Naive thymus-derived CD4-positive, alpha-beta T cell (primary cell): ENCODE measurements around the gene UBFD1. TPM values are rescaled to one million over a fixed set of nuclear protein-coding genes. Genes with fewer than 3 reads are reported as not detected.
A peak's percentile ranks its signal among the peaks of the same experiment; 100 is the strongest.

Source experiments
- ATAC-seq: fragments of 150-1000 bp; cut with Tn5 transposase; 2 replicates; pipeline ENCODE4 v1.10.0; 2021; ENCODE audit warnings: mild to moderate bottlenecking, moderate library complexity
- CTCF ChIA-PET: fragments of 350-600 bp; sonication (Branson Sonifier 250); formaldehyde crosslinking; loops from one replicate; lab custom pipeline; 2021; ENCODE audit warnings: antibody characterized with exemption; lab: Charles Lee
- POLR2A ChIA-PET: fragments of 350-600 bp; sonication (Branson Sonifier 250); formaldehyde crosslinking; loops from one replicate; lab custom pipeline; 2021; ENCODE audit warnings: antibody characterized with exemption, inconsistent platforms; lab: Charles Lee
- DNase-seq, 9 donors: peaks; one replicate each; pipeline versions ENCODE4 v3.0.0 to v3.0.0-alpha.2; 2020 to 2022; ENCODE audit warnings: mixed read lengths in 1 of 9
- H3K27ac ChIP-seq: one replicate; pipeline ENCODE4 v1.7.0; 2013; ENCODE audit warnings: mild to moderate bottlenecking, low read depth, low read length, moderate library complexity
- H3K27me3 ChIP-seq, 2 donors: one replicate each; pipeline ENCODE4 v1.7.0; 2013; ENCODE audit warnings: low read length in 2 of 2, mild to moderate bottlenecking in 2 of 2, moderate library complexity in 2 of 2; ENCODE audit not compliant: control insufficient read depth in 2 of 2, insufficient read depth in 2 of 2
- H3K36me3 ChIP-seq, 3 experiments: 1 replicate in 2 of 3; 2 replicates in 1 of 3; pipeline ENCODE4 v1.7.0; 2013; ENCODE audit warnings: low read length in 3 of 3, mild to moderate bottlenecking in 3 of 3, moderate library complexity in 1 of 3; ENCODE audit not compliant: insufficient read depth in 3 of 3, control insufficient read depth in 2 of 3
- H3K4me1 ChIP-seq, 2 donors: one replicate each; pipeline ENCODE4 v1.7.0; 2013; ENCODE audit warnings: low read length in 2 of 2, mild to moderate bottlenecking in 2 of 2, moderate library complexity in 1 of 2; ENCODE audit not compliant: control insufficient read depth in 2 of 2, insufficient read depth in 2 of 2
- H3K4me3 ChIP-seq: 2 replicates; pipeline ENCODE4 v1.7.0; 2013; ENCODE audit warnings: mild to moderate bottlenecking, low read length
- H3K9me3 ChIP-seq, 3 experiments: 1 replicate in 2 of 3; 2 replicates in 1 of 3; pipeline ENCODE4 v1.7.0; 2013; ENCODE audit warnings: low read length in 3 of 3; ENCODE audit not compliant: control insufficient read depth in 2 of 3
- H3K27ac Mint-ChIP-seq, 9 donors: one replicate each; pipeline ENCODE4 v1.8.0; 2020 to 2022; ENCODE audit warnings: mixed read lengths in 9 of 9, mild to moderate bottlenecking in 8 of 9, moderate library complexity in 5 of 9, inconsistent platforms in 2 of 9
- H3K27me3 Mint-ChIP-seq, 5 donors: one replicate each; pipeline ENCODE4 v1.8.0; 2021 to 2022; ENCODE audit warnings: mixed read lengths in 5 of 5, mild to moderate bottlenecking in 1 of 5
- H3K36me3 Mint-ChIP-seq, 5 donors: one replicate each; pipeline ENCODE4 v1.8.0; 2020 to 2022; ENCODE audit warnings: mixed read lengths in 5 of 5, mild to moderate bottlenecking in 3 of 5, inconsistent platforms in 1 of 5
- H3K4me1 Mint-ChIP-seq, 7 donors: one replicate each; pipeline ENCODE4 v1.8.0; 2020 to 2022; ENCODE audit warnings: mixed read lengths in 7 of 7, mild to moderate bottlenecking in 3 of 7, inconsistent platforms in 1 of 7
- H3K4me3 Mint-ChIP-seq, 10 donors: one replicate each; pipeline ENCODE4 v1.8.0; 2020 to 2022; ENCODE audit warnings: mild to moderate bottlenecking in 10 of 10, mixed read lengths in 10 of 10, moderate library complexity in 6 of 10, inconsistent platforms in 2 of 10
- H3K9me3 Mint-ChIP-seq, 11 donors: one replicate each; pipeline ENCODE4 v1.8.0; 2020 to 2022; ENCODE audit warnings: mixed read lengths in 11 of 11, mild to moderate bottlenecking in 4 of 11, inconsistent platforms in 1 of 11, moderate library complexity in 1 of 11
- intact Hi-C, 2 donors: fragments of 100-400 bp; cut with micrococcal nuclease; formaldehyde crosslinking; loops; one replicate each; pipeline ENCODE4 v1.15.1; 2023
- polyA plus RNA-seq, 2 donors: library from polyadenylated mRNA; unstranded; fragments of 300-500 nt; fragmentation: Illumina TruSeq; gene quantifications; one replicate each; pipeline ENCODE4 v1.2.3, GENCODE V29; 2021
- total RNA-seq, 6 experiments: library from RNA in 5 of 6; stranded (reverse) in 5 of 6; gene quantifications; 1 replicate in 5 of 6; 2 replicates in 1 of 6; pipeline ENCODE4 v1.2.3 and lab custom pipeline; 2021 to 2026

UBFD1 gene
- total and polyA plus RNA-seq, 7 experiments from 2014 or later: 8.3 to 54.4 (median 45.9) TPM

DNA sequence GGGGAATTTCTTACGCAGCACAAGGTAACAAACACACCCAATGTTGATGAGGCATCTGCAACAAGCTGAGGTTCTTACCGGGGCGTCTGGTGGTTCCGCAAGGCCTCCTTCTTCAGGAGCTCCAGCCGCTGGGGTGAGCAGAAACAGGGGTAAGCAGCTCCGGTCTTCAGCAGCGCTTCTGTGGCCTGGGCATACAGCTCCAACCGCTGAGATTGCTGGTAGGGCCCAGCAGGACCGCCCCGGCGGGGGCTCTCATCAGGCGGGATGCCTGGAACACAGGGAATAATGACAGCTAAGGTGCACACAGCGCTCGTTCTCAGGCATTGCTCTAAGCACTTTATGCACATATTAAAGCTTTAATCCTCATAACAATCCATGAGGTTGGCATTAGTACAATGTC lies 13.1 kb upstream of the UBFD1 start:
- POLR2A ChIA-PET: no interaction called here
- Histone ChIP-seq H3K36me3 (peaks cover 0 to 75% (median 4%) of the 10 kb centered on the region in 3 experiments), H3K27ac (no peak overlapping the region), H3K9me3 (no peaks in the 10 kb centered on the region), H3K27me3 (no peaks in the 10 kb centered on the region), H3K4me1 (no peaks in the 10 kb centered on the region), H3K4me3 (no peak overlapping the region)
- ATAC-seq: no peak
- DNase-seq: no peak
- Mint-ChIP-seq H3K4me1 (peaks cover 0 to 2% (median 0%) of the 10 kb centered on the region in 7 donors), H3K9me3 (no peaks in the 10 kb centered on the region), H3K36me3 (peaks cover 0 to 30% (median 15%) of the 10 kb centered on the region in 5 donors), H3K27ac (no peak overlapping the region), H3K27me3 (no peaks in the 10 kb centered on the region), H3K4me3 (no peak overlapping the region)
- intact Hi-C loops: no loop called here
- CTCF ChIA-PET: no interaction called here

GRCh38 chr16:23549938-23550337 lies 7.6 kb upstream of the UBFD1 start:
- H3K27ac Mint-ChIP-seq: no peak overlapping the region
- H3K36me3 Mint-ChIP-seq: peaks cover 0 to 37% (median 15%) of the 10 kb centered on the region in 5 donors
- H3K27me3 ChIP-seq: no peaks in the 10 kb centered on the region
- ATAC-seq: no peak
- no peak for DNase-seq
- peaks cover 4 to 76% (median 16%) of the 10 kb centered on the region in 3 experiments for H3K36me3 ChIP-seq
- intact Hi-C loops: no loop called here
- H3K4me1 ChIP-seq: no peaks in the 10 kb centered on the region
- H3K27me3 Mint-ChIP-seq: no peaks in the 10 kb centered on the region
- H3K27ac ChIP-seq: no peak overlapping the region
- no peaks in the 10 kb centered on the region for H3K9me3 ChIP-seq
- POLR2A ChIA-PET: no interaction called here
- H3K4me3 ChIP-seq: no peak overlapping the region
- H3K4me1 Mint-ChIP-seq: peaks cover 0 to 7% (median 0%) of the 10 kb centered on the region in 7 donors
- peaks cover 0 to 2% (median 0%) of the 10 kb centered on the region in 11 donors for H3K9me3 Mint-ChIP-seq
- H3K4me3 Mint-ChIP-seq: no peak overlapping the region
- CTCF ChIA-PET: no interaction called here

GRCh38 chr16:23552161-23552560 lies 5.4 kb upstream of the UBFD1 start:
- H3K36me3 Mint-ChIP-seq: peaks cover 0 to 27% (median 11%) of the 10 kb centered on the region in 5 donors
- Histone ChIP-seq H3K4me3 (no peak overlapping the region), H3K27me3 (no peaks in the 10 kb centered on the region), H3K4me1 (peaks cover 8 to 10% of the 10 kb centered on the region in 2 donors), H3K36me3 (peaks cover 4 to 56% (median 12%) of the 10 kb centered on the region in 3 experiments), H3K9me3 (no peaks in the 10 kb centered on the region), H3K27ac (no peak overlapping the region)
- intact Hi-C loops: no loop called here
- H3K4me3 Mint-ChIP-seq: no peak overlapping the region
- no peak overlapping the region for H3K27ac Mint-ChIP-seq
- ChIA-PET CTCF (no interaction called here), POLR2A (interaction anchor here (0.6 kb wide), 1 partner anchor 38 kb away, joined by 3 read pairs; no protein-coding TSS in a partner anchor)
- H3K9me3 Mint-ChIP-seq: peaks cover 0 to 2% (median 0%) of the 10 kb centered on the region in 11 donors
- H3K27me3 Mint-ChIP-seq: no peaks in the 10 kb centered on the region
- no peak for ATAC-seq
- H3K4me1 Mint-ChIP-seq: peaks cover 7 to 19% (median 13%) of the 10 kb centered on the region in 7 donors
- no peak for DNase-seq

GRCh38 chr16:23554536-23554935 lies 3.0 kb upstream of the UBFD1 start:
- no peaks in the 10 kb centered on the region for H3K27me3 Mint-ChIP-seq
- Histone ChIP-seq H3K4me3 (no peak overlapping the region), H3K9me3 (no peaks in the 10 kb centered on the region), H3K27ac (no peak overlapping the region), H3K4me1 (peaks cover 15 to 17% of the 10 kb centered on the region in 2 donors), H3K27me3 (no peaks in the 10 kb centered on the region), H3K36me3 (peaks cover 4 to 44% (median 12%) of the 10 kb centered on the region in 3 experiments)
- no peak overlapping the region for H3K27ac Mint-ChIP-seq
- peaks cover 0 to 2% (median 0%) of the 10 kb centered on the region in 11 donors for H3K9me3 Mint-ChIP-seq
- CTCF ChIA-PET: no interaction called here
- no peak overlapping the region for H3K4me3 Mint-ChIP-seq
- H3K36me3 Mint-ChIP-seq: peaks cover 0 to 19% (median 8%) of the 10 kb centered on the region in 5 donors
- POLR2A ChIA-PET: interaction anchor here (1.2 kb wide), 1 partner anchor 45 kb away, joined by 3 read pairs; no protein-coding TSS in a partner anchor
- DNase-seq (no peak), ATAC-seq (no peak)
- intact Hi-C loops: no loop called here
- H3K4me1 Mint-ChIP-seq: peaks cover 14 to 32% (median 26%) of the 10 kb centered on the region in 7 donors

- peak in 5 of 9 donors; percentile 3 to 19 (median 16) for DNase-seq
- peak overlapping the region; percentile 85 for H3K27ac ChIP-seq
- ATAC-seq: peak; percentile 21
- ChIA-PET CTCF (no interaction called here), POLR2A (interaction anchor here (0.5 to 1.5 kb wide), 7 partner anchors 24 to 98 kb away, joined by 3 to 5 read pairs (median 3); partner anchors contain the start of genes DCTN5, GGA2 and PALB2)
- Mint-ChIP-seq H3K4me3 (peak overlapping the region; percentile 92 to 97 (median 93)), H3K27ac (peak overlapping the region; percentile 85 to 96 (median 94)), H3K36me3 (peaks cover 0 to 25% (median 5%) of the 10 kb centered on the region in 5 donors), H3K9me3 (no peaks in the 10 kb centered on the region), H3K27me3 (no peaks in the 10 kb centered on the region), H3K4me1 (peaks cover 14 to 45% (median 36%) of the 10 kb centered on the region in 7 donors)
- intact Hi-C loops: loop anchor here (1.0 to 5.0 kb wide), 8 partner anchors 38 to 1366 kb away; partner anchors contain the start of genes COG7 (in 2 of the 2), DCTN5 (in 2 of the 2), GGA2 (in 2 of the 2) and NDUFAB1 (in 2 of the 2)
- peaks cover 15 to 17% of the 10 kb centered on the region in 2 donors for H3K4me1 ChIP-seq
- H3K9me3 ChIP-seq: no peaks in the 10 kb centered on the region
- peaks cover 0 to 44% (median 11%) of the 10 kb centered on the region in 3 experiments for H3K36me3 ChIP-seq
- H3K27me3 ChIP-seq: no peaks in the 10 kb centered on the region
- H3K4me3 ChIP-seq: peak overlapping the region; percentile 98
These were observed 514 bp downstream of the UBFD1 start for GRCh38 chr16:23557779-23558702.

GRCh38 chr16:23561586-23561985 lies 4.1 kb downstream of the UBFD1 start:
- peaks cover 12 to 40% (median 27%) of the 10 kb centered on the region in 7 donors for H3K4me1 Mint-ChIP-seq
- intact Hi-C loops: no loop called here
- ATAC-seq (no peak), DNase-seq (no peak)
- Histone ChIP-seq H3K27ac (no peak overlapping the region), H3K36me3 (peaks cover 8 to 73% (median 23%) of the 10 kb centered on the region in 3 experiments), H3K27me3 (no peaks in the 10 kb centered on the region), H3K9me3 (no peaks in the 10 kb centered on the region), H3K4me3 (no peak overlapping the region), H3K4me1 (peaks cover 11 to 12% of the 10 kb centered on the region in 2 donors)
- CTCF ChIA-PET: interaction anchor here (0.6 kb wide), 1 partner anchor 1486 kb away, joined by 6 read pairs; no protein-coding TSS in a partner anchor
- H3K27ac Mint-ChIP-seq: peak overlapping the region in 1 of 9 donors; percentile 24
- no peaks in the 10 kb centered on the region for H3K9me3 Mint-ChIP-seq
- POLR2A ChIA-PET: no interaction called here
- H3K27me3 Mint-ChIP-seq: no peaks in the 10 kb centered on the region
- peak overlapping the region in 1 of 10 donors; percentile 45 for H3K4me3 Mint-ChIP-seq
- H3K36me3 Mint-ChIP-seq: peaks cover 13 to 50% (median 18%) of the 10 kb centered on the region in 5 donors
